Measurements from ENCODE around the gene PLSCR2. TPM values are rescaled to one million over a fixed set of nuclear protein-coding genes. Genes with fewer than 3 reads are reported as not detected.
"Not testable (repeated sequence)": the region's sequence is repeated elsewhere in the genome, so short reads cannot be mapped to it uniquely, and the experiment has no call there.

PLSCR2 gene, protein sequence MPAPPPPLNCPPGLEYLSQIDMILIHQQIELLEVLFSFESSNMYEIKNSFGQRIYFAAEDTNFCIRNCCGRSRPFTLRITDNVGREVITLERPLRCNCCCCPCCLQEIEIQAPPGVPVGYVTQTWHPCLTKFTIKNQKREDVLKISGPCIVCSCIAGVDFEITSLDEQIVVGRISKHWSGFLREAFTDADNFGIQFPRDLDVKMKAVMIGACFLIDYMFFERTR
- total RNA-seq: not detected

DNA sequence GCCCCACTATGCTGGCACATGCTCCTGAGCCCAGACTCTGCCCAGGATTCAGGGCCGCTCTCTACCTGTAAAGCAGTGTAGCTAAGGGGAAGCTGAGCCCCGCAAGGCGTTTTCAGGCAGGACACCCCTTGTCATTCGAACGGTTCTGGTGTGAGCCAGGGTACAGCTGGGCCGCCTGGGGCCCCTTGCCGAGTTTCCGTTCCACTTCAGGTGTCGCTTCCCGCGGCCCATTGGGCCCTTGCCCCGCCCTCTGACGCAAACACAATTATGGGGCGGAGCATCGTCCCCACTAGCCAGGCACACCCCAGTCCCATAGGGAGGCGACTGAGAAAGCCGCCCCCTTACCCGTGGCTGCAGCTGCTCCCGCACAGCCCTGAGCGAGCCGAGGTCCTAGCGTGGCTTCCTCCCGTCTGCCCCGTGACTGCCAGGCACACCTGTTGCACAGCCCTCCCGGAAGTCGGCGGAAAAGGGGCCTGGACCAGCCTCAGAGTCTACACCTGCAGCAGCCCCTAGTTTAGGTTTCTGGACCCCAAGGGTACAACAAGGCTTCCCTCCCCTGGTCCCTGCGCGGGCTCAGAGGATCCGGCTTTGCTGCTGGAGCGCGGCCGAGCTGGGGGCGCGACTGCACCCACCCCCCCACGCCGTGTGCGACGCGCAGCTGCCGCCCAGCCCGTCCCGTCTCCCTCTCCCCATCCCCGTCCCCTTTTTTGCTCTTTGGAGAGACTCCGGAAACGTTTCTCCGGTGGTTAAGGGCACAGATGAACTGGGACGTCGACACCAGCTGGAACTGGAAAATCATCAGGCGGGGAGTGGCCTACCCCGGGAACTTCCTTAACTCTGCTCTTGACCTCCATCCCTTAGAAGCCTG is at the start of gene PLSCR2:
Gene PLSCR2, minus strand, starts transcription at position 412 of the 868 bp plus-strand sequence. CDS start 9,657 bp downstream, outside the sequence.
- POLR2A ChIA-PET: no interaction called here

GRCh38 chr3:146517684-146518435 is 48.5 kb upstream of the PLSCR2 start:
- ChIA-PET CTCF (interaction anchor here (0.5 kb wide), 1 partner anchor 9 kb away, joined by 3 read pairs; no protein-coding TSS in a partner anchor), POLR2A (no interaction called here)

More for the DNA sequence above, at the start of gene PLSCR2:
- CTCF ChIA-PET: no interaction called here

DNA sequence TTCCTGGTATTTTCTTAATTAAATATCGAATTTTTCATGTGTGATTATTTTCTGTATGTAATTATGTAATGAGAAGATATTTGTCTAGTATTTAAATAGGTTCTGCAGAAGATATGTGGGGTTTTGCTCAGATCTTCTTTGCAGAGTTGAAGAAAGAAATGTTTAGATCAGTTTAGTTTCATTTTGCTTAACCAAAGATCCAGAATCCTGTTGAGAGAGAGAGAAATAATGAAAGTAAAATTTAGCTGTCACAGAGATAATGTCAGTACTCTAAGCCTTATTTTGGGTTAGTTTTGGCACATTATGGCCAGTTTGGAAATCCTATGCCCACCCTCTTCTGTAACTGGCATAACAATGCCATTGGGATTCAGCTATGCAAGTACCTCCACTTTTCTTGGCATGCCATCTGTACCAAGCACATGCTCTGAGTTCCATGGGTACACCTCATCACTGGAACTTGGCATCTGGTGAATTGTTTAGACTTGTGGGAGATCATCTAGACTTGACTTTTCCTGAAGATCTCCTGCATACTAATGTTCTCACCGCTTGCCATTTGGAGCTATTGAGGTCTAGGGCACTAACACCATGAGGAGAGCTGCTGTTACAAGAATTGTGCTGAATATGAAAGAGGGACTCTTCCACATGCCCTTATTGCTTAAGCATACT is 44.2 kb upstream of the PLSCR2 start:
- CTCF ChIA-PET: no interaction called here

DNA sequence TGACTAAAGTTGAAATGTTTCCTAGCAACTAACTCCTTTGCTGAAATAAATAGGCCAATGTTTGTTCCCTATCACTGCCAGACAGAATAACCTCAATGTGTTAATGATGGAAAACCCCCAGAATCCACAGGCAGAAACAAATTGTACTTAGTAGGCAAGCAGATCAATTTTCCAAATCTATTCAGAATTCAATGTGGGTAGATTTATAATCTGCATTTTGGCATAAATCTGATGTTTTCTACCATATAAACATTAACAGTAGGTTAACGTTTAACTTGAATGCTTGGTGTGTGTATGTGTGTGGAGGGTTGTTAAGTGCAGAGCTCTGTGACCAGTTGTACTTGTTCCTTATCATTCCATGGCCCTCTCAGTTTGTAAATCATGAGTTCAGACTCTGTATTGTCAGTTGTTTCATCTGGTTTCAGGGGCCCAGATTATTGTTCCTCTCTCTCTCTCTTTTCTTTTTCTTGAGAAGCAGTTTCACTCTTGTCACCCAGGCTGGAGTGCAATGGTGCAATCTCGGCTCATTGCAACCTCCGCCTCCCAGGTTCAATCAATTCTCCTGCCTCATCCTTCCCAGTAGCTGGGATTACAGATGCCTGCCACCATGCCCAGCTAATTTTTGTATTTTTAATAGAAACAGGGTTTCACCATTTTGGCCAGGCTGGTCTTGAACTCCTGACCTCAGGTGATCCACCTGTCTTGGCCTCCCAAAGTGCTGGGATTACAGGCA is 42.2 kb upstream of the PLSCR2 start:
- CTCF ChIA-PET: no interaction called here
- POLR2A ChIA-PET: no interaction called here

More for the DNA sequence above, 44.2 kb upstream of the PLSCR2 start:
- POLR2A ChIA-PET: no interaction called here

DNA sequence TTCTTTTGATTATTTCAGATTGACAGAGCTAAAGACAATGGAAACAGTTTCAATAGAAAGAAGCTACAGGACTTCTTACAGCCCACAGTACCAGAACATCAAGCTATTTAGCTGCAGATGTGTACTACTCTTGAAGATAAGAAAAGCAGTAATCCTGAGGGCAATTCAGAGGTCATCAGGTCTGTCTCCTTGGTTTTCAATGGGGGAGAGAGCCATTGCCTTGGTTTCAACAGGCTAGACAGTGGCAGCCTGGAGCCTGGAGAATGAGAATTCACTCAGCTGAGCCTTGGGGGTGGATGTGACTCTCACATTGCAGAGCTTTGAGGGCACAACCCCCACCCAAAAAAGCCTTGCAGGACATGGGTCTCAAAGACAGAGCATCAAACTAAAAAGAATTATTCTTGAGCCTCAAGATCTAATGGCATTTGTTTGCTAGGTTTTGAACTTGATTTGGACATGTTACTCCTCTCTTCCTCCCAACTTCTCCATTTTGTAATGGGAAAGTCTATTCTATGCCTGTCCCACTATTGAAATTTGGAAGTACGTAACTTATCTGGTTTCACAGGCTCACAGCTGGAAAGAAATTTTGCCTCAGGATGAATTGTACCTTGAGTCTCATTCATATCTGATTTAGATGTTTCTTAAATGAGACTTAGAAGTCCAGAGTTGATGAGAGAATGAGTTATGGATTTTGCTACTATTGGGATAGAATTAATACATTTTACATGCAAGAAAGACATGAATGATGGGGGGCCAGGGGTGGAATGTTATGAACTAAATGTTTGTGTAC is 38.2 kb upstream of the PLSCR2 start:
- POLR2A ChIA-PET: no interaction called here
- CTCF ChIA-PET: no interaction called here

- POLR2A ChIA-PET: interaction anchor here (1.4 kb wide), 1 partner anchor 39 kb away, joined by 3 read pairs; the partner anchor contains the start of gene PLSCR1
- CTCF ChIA-PET: no interaction called here
Observed at GRCh38 chr3:146505516-146505915, 36.2 kb upstream of the PLSCR2 start.

- ChIA-PET CTCF (no interaction called here), POLR2A (interaction anchor here (1.4 kb wide), 1 partner anchor 40 kb away, joined by 3 read pairs; the partner anchor contains the start of gene PLSCR1)
Observed at GRCh38 chr3:146504498-146505197, 35.3 kb upstream of the PLSCR2 start.

GRCh38 chr3:146503461-146504202 is 34.3 kb upstream of the PLSCR2 start:
- POLR2A ChIA-PET: no interaction called here
- CTCF ChIA-PET: no interaction called here

DNA sequence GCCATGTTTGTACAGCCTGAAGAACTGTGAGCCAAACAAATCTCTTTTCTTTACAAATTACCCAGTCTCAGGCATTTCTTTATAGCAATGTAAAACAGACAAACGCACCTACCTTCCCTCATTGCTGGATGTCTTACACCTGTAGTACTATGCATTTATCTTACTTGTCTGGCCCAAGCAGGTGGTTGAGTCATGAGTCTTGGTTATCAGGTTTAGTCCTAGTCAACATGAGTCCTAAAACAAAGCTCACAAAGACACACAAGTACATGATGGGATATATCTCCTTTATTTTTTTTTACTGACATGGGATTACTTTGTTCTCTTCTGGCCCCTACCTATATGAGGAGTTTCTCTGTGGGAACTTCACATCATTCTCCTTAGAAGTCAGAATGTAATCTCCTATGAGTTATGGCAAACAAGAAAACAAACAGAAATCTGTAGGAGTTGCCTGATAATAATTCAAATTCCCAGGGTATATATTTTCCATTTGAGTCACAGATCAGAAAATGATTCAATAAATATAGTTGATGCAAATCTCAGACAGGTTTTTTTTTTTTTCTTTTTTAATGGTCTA is 33.6 kb upstream of the PLSCR2 start:
- ChIA-PET CTCF (no interaction called here), POLR2A (no interaction called here)

GRCh38 chr3:146501752-146502151 is 32.4 kb upstream of the PLSCR2 start:
- CTCF ChIA-PET: no interaction called here
- POLR2A ChIA-PET: no interaction called here

GRCh38 chr3:146499701-146500100 is 30.3 kb upstream of the PLSCR2 start:
- POLR2A ChIA-PET: no interaction called here

DNA sequence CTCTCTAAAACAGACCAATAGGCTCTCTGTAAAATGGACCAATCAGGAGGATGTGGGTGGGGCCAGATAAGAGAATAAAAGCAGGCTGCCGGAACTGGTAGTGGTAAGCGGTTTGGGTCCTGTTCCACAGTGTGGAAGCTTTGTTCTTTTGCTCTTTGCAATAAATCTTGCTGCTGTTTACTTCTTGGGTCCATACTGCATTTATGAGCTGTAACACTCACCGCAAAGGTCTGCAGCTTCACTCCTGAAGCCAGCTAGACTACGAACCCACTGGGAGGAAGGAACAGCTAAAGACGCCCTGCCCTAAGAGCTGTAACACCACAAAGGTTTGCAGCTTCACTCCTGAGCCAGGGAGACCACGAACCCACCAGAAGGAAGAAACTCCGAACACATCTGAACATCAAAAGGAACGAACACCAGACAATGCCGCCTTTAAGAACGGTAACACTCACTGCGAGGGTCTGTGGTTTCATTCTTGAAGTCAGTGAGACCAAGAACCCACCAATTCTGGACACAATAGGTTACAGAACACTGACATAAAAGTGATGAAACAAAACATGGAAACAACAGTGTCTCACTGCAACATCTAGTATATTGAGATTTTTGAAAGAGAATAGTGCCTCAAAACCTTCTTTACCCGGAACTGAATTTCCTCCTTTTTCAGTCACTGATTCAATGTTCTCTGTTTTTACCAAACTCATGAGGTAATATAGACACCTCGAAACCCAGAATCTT is 28.8 kb upstream of the PLSCR2 start:
- CTCF ChIA-PET: no interaction called here

More at GRCh38 chr3:146499701-146500100, 30.3 kb upstream of the PLSCR2 start:
- CTCF ChIA-PET: no interaction called here

DNA sequence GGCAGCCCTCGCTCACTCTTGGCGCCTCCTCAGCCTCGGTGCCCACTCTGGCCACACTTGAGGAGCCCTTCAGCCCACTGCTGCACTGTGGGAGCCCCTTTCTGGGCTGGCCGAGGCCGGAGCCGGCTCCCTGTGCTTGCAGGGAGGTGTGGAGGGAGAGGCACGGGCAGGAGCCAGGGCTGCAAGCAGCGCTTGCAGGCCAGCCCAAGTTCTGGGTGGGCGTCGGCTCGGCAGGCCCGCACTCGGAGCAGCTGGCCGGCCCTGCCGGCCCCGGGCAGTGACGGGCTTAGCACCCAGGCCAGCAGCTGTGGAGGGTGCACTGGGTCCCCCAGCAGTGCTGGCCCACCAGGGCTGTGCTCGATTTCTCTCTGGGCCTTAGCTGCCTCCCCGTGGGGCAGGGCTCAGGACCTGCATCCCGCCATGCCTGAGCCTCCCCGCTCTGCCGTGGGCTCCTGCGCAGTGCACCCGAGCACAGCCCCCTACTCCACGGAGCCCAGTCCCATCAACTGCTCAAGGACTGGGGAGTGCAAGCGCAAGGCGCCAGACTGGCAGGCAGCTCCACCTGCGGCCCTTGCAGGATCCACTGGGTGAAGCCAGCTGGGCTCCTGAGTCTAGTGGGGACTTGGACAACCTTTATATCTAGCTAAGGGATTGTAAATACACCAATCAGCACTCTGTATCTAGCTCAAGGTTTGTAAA is 27.9 kb upstream of the PLSCR2 start:
- CTCF ChIA-PET, POLR2A ChIA-PET: not testable (repeated sequence)

More for the DNA sequence above, 28.8 kb upstream of the PLSCR2 start:
- POLR2A ChIA-PET: no interaction called here

GRCh38 chr3:146496726-146497125 is 27.4 kb upstream of the PLSCR2 start:
- ChIA-PET CTCF (no interaction called here), POLR2A (no interaction called here)

DNA sequence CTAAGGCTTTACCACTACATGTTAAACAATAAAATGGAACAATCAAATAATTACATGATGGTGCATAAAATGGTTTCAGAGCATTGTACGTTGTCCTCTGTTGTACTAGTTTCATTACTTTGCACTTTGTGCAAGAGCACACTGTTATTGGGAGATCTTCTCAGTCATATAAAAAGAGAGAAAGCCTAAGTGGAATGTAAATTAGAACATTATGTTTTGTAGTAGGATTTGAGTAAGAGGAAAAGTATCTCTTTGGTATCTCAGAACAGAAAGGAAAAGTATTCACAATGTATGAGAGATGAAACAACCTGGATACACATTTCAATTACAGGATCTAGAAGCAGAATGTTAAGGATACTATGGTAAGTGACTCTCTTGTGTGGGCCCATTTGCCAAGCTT is 26.9 kb upstream of the PLSCR2 start:
- POLR2A ChIA-PET: no interaction called here
- CTCF ChIA-PET: no interaction called here

DNA sequence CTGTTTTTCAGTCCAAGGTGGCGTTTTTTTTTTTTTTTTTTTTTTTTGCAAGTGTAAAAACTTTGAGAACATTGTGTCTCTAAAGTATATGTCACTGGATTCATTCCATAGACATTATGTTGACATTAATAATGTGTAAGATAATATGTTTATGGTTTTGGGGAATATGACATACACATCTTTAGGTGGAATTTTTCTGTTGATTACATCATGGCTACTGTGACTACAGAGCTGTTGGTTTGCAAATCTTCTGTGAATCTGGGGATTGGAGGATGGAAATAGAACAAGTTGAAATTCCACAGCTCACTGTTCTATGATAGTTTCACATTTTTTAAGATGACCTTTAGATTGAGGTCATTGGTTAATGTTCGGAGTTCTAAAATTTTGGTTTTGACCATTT is 24.4 kb upstream of the PLSCR2 start:
- POLR2A ChIA-PET: no interaction called here
- CTCF ChIA-PET: no interaction called here
